Nephron progenitor cell (in vitro differentiated cells): ENCODE data around the gene NOS1AP.

Experiments used
- DNase-seq: peaks from one replicate; pipeline ENCODE4 v3.0.0; 2021
- H3K27ac Mint-ChIP-seq: 2 replicates; pipeline ENCODE4 v1.8.0; 2021; ENCODE audit warnings: mild to moderate bottlenecking, moderate library complexity, mixed read lengths
- H3K27me3 Mint-ChIP-seq: 2 replicates; pipeline ENCODE4 v1.8.0; 2021; ENCODE audit warnings: mild to moderate bottlenecking, low read depth, mixed read lengths; ENCODE audit not compliant: poor library complexity
- H3K36me3 Mint-ChIP-seq: 2 replicates; pipeline ENCODE4 v1.8.0; 2021; ENCODE audit warnings: low read depth, mixed read lengths
- H3K4me1 Mint-ChIP-seq: 2 replicates; pipeline ENCODE4 v1.8.0; 2021; ENCODE audit warnings: mixed read lengths
- H3K4me3 Mint-ChIP-seq: 2 replicates; pipeline ENCODE4 v1.8.0; 2021; ENCODE audit warnings: mild to moderate bottlenecking, moderate library complexity, mixed read lengths
- H3K9me3 Mint-ChIP-seq: 2 replicates; pipeline ENCODE4 v1.8.0; 2021; ENCODE audit warnings: mild to moderate bottlenecking, moderate library complexity, mixed read lengths
- CTCF ChIP-seq: fragments of 200-600 bp; sonication (generic); IDR thresholded peaks from 2 replicates; pipeline ENCODE4 v1.5.0; 2021; ENCODE audit warnings: antibody characterized with exemption

NOS1AP gene

GRCh38 chr1:162384601-162385279 lies 315.2 kb downstream of the NOS1AP start:
- peaks cover 33% of the 10 kb centered on the region for H3K4me1 Mint-ChIP-seq
- H3K27ac Mint-ChIP-seq, result peak overlapping the region; percentile 77
- no peaks in the 10 kb centered on the region for H3K9me3 Mint-ChIP-seq
- peaks cover 4% of the 10 kb centered on the region for H3K36me3 Mint-ChIP-seq
- H3K4me3 Mint-ChIP-seq, result no peak overlapping the region
- peaks cover 7% of the 10 kb centered on the region for H3K27me3 Mint-ChIP-seq
- TF ChIP-seq CTCF, result no peak
- no peak for DNase-seq

GRCh38 chr1:162385280-162385623 lies 315.8 kb downstream of the NOS1AP start:
- Mint-ChIP-seq H3K27ac (peak overlapping the region; percentile 63), H3K36me3 (peaks cover 4% of the 10 kb centered on the region), H3K4me3 (no peak overlapping the region), H3K4me1 (peaks cover 38% of the 10 kb centered on the region), H3K27me3 (peaks cover 10% of the 10 kb centered on the region), H3K9me3 (no peaks in the 10 kb centered on the region)
- no peak for TF ChIP-seq CTCF
- no peak for DNase-seq

- TF ChIP-seq CTCF, result no peak
- no peak overlapping the region for H3K4me3 Mint-ChIP-seq
- H3K4me1 Mint-ChIP-seq, result peaks cover 42% of the 10 kb centered on the region
- H3K9me3 Mint-ChIP-seq, result no peaks in the 10 kb centered on the region
- H3K36me3 Mint-ChIP-seq, result peaks cover 4% of the 10 kb centered on the region
- DNase-seq, result no peak
- no peak overlapping the region for H3K27ac Mint-ChIP-seq
- peaks cover 10% of the 10 kb centered on the region for H3K27me3 Mint-ChIP-seq
Observed at GRCh38 chr1:162385702-162386101, 316.2 kb downstream of the NOS1AP start.

GRCh38 chr1:162386292-162387225 lies 317.1 kb downstream of the NOS1AP start:
- H3K36me3 Mint-ChIP-seq, result peaks cover 4% of the 10 kb centered on the region
- no peak overlapping the region for H3K4me3 Mint-ChIP-seq
- no peaks in the 10 kb centered on the region for H3K9me3 Mint-ChIP-seq
- DNase-seq, result no peak
- H3K4me1 Mint-ChIP-seq, result peaks cover 43% of the 10 kb centered on the region
- H3K27me3 Mint-ChIP-seq, result peaks cover 10% of the 10 kb centered on the region
- no peak for TF ChIP-seq CTCF
- H3K27ac Mint-ChIP-seq, result no peak overlapping the region

- no peak for TF ChIP-seq CTCF
- H3K36me3 Mint-ChIP-seq, result peaks cover 4% of the 10 kb centered on the region
- H3K4me3 Mint-ChIP-seq, result no peak overlapping the region
- no peak for DNase-seq
- H3K27me3 Mint-ChIP-seq, result peaks cover 14% of the 10 kb centered on the region
- peaks cover 48% of the 10 kb centered on the region for H3K4me1 Mint-ChIP-seq
- H3K9me3 Mint-ChIP-seq, result no peaks in the 10 kb centered on the region
- no peak overlapping the region for H3K27ac Mint-ChIP-seq
Observed at GRCh38 chr1:162387226-162388082, 318.0 kb downstream of the NOS1AP start.
